Measurements from ENCODE around the gene VPS35L. TPM values are rescaled to one million over a fixed set of nuclear protein-coding genes. Genes with fewer than 3 reads are reported as not detected.
A peak's percentile ranks its signal among the peaks of the same experiment; 100 is the strongest.

VPS35L gene
- total and polyA plus RNA-seq, 2 of the 13 experiments (the other 11 are each of a cell fraction or from before 2014, with no cell fraction given), result 1.4 to 1.6 TPM

DNA sequence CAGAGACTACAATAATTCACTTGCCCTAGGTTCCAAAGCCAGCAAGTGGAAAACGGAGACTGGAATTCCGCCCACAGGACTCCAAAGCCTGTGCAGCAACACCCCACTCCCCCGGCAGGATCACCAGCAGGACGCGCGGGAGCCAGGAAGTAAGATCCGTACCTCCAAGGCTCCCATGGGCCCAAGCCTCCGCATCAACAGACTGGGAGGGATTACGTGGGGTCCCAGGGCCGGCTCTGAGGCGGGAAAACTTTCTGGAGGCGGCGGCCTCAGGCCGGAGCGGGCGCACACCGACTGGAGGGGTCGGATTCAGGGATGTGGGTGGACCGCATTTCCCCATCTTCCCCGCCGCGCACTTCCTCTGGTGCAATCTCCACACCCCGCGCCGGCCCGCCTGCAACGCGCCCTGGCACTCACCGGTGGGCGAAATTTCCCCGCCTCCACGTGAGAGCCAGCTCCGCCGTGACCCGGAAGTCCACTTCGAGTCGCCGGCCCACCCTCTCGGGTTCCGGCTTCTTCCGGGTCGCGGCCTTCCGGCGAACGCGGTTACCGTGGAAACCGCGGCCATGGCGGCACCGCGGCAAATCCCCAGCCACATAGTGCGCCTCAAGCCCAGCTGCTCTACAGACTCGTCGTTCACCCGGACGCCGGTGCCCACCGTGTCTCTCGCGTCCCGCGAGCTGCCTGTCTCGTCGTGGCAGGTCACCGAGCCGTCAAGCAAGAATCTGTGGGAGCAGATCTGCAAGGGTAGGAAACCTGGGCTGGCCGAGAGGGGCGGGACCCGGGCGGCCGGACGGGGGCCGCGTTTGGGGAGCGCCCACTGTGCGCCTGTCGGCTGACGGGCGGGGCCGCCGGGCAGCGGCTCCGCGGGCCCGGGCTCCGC, 162.5 kb downstream of the VPS35L start, which contains the start of the genes IQCK and KNOP1 (continued):
- TF ChIP-seq, protein P1, sequence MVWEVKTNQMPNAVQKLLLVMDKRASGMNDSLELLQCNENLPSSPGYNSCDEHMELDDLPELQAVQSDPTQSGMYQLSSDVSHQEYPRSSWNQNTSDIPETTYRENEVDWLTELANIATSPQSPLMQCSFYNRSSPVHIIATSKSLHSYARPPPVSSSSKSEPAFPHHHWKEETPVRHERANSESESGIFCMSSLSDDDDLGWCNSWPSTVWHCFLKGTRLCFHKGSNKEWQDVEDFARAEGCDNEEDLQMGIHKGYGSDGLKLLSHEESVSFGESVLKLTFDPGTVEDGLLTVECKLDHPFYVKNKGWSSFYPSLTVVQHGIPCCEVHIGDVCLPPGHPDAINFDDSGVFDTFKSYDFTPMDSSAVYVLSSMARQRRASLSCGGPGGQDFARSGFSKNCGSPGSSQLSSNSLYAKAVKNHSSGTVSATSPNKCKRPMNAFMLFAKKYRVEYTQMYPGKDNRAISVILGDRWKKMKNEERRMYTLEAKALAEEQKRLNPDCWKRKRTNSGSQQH (CRISPR knock-in tag; IDR thresholded peaks at IDR 0.05; ENCODE audit: low read depth), result peak; percentile 84
- TF ChIP-seq, protein P2, sequence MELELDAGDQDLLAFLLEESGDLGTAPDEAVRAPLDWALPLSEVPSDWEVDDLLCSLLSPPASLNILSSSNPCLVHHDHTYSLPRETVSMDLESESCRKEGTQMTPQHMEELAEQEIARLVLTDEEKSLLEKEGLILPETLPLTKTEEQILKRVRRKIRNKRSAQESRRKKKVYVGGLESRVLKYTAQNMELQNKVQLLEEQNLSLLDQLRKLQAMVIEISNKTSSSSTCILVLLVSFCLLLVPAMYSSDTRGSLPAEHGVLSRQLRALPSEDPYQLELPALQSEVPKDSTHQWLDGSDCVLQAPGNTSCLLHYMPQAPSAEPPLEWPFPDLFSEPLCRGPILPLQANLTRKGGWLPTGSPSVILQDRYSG (CRISPR knock-in tag; IDR thresholded peaks at IDR 0.05), result peak; percentile 82
- TF ChIP-seq, protein P3, sequence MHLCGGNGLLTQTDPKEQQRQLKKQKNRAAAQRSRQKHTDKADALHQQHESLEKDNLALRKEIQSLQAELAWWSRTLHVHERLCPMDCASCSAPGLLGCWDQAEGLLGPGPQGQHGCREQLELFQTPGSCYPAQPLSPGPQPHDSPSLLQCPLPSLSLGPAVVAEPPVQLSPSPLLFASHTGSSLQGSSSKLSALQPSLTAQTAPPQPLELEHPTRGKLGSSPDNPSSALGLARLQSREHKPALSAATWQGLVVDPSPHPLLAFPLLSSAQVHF (CRISPR knock-in tag; IDR thresholded peaks at IDR 0.05), result peak; percentile 88; the same call in 1 of the 2 replicates
- TF ChIP-seq PAX8 (CRISPR knock-in tag; IDR thresholded peaks at IDR 0.05; ENCODE audit: borderline replicate concordance) (peak; percentile 100), MTF2 (CRISPR knock-in tag; IDR thresholded peaks at IDR 0.05; ENCODE audit: borderline replicate concordance) (peak; percentile 73; the same call in 1 of the 2 replicates), MAFK (conservative IDR thresholded peaks at IDR 0.05 in 1 of 2, IDR thresholded peaks at IDR 0.05 in 1 of 2; ENCODE audit: low read length in 2 of 2) (no peak), ZSCAN29 (CRISPR knock-in tag; conservative IDR thresholded peaks at IDR 0.05) (peak; percentile 94), ZBTB7B (CRISPR knock-in tag; IDR thresholded peaks at IDR 0.05) (peak; percentile 96), NCOR1 (IDR thresholded peaks at IDR 0.05; ENCODE audit: borderline replicate concordance, low read length) (peak; percentile 20; the same call in 1 of the 2 replicates), FOXO1 (CRISPR knock-in tag; IDR thresholded peaks at IDR 0.05) (0 out of 2 replicates have a peak, but pooled peaks have one; percentile 24), ZNF337 (CRISPR knock-in tag; IDR thresholded peaks at IDR 0.05; ENCODE audit: borderline replicate concordance, low read depth) (peak; percentile 77; the same call in 1 of the 2 replicates), STAG1 (CRISPR knock-in tag; IDR thresholded peaks at IDR 0.05) (peak; percentile 8; the same call in 1 of the 2 replicates), ZNF44 (CRISPR knock-in tag; IDR thresholded peaks at IDR 0.05) (0 out of 2 replicates have a peak, but pooled peaks have one; percentile 74), ZZZ3 (CRISPR knock-in tag; IDR thresholded peaks at IDR 0.05; ENCODE audit: borderline replicate concordance) (peak; percentile 99)
- TF ChIP-seq, protein P4, sequence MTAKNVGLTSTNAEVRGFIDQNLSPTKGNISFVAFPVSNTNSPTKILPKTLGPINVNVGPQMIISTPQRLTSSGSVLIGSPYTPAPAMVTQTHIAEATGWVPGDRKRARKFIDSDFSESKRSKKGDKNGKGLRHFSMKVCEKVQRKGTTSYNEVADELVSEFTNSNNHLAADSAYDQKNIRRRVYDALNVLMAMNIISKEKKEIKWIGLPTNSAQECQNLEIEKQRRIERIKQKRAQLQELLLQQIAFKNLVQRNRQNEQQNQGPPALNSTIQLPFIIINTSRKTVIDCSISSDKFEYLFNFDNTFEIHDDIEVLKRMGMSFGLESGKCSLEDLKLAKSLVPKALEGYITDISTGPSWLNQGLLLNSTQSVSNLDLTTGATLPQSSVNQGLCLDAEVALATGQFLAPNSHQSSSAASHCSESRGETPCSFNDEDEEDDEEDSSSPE (CRISPR knock-in tag; IDR thresholded peaks at IDR 0.05), result peak; percentile 96
- TF ChIP-seq, protein P5, sequence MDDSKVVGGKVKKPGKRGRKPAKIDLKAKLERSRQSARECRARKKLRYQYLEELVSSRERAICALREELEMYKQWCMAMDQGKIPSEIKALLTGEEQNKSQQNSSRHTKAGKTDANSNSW (CRISPR knock-in tag; IDR thresholded peaks at IDR 0.05; ENCODE audit: borderline replicate concordance), result peak; percentile 31; the same call in 1 of the 2 replicates
- TF ChIP-seq, protein P6, sequence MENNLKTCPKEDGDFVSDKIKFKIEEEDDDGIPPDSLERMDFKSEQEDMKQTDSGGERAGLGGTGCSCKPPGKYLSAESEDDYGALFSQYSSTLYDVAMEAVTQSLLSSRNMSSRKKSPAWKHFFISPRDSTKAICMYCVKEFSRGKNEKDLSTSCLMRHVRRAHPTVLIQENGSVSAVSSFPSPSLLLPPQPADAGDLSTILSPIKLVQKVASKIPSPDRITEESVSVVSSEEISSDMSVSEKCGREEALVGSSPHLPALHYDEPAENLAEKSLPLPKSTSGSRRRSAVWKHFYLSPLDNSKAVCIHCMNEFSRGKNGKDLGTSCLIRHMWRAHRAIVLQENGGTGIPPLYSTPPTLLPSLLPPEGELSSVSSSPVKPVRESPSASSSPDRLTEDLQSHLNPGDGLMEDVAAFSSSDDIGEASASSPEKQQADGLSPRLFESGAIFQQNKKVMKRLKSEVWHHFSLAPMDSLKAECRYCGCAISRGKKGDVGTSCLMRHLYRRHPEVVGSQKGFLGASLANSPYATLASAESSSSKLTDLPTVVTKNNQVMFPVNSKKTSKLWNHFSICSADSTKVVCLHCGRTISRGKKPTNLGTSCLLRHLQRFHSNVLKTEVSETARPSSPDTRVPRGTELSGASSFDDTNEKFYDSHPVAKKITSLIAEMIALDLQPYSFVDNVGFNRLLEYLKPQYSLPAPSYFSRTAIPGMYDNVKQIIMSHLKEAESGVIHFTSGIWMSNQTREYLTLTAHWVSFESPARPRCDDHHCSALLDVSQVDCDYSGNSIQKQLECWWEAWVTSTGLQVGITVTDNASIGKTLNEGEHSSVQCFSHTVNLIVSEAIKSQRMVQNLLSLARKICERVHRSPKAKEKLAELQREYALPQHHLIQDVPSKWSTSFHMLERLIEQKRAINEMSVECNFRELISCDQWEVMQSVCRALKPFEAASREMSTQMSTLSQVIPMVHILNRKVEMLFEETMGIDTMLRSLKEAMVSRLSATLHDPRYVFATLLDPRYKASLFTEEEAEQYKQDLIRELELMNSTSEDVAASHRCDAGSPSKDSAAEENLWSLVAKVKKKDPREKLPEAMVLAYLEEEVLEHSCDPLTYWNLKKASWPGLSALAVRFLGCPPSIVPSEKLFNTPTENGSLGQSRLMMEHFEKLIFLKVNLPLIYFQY (CRISPR knock-in tag; IDR thresholded peaks at IDR 0.05; ENCODE audit: borderline replicate concordance), result peak; percentile 75

All from HepG2 (cell line).